ENCODE results near the gene GPR31. TPM values are rescaled to one million over a fixed set of nuclear protein-coding genes. Genes with fewer than 3 reads are reported as not detected.

GPR31 gene
- polyA plus RNA-seq, 1 donor from 2014 or later: not detected

GRCh38 chr6:167165858-167166471 is 8.2 kb upstream of the GPR31 start:
- Histone ChIP-seq H2AFZ (ENCODE audit: low read depth, low read length) (no peak overlapping the region), H3K9me2 (ENCODE audit: insufficient read depth, low read length) (no peaks in the 10 kb centered on the region), H3K9me3 (ENCODE audit: low read length) (no peaks in the 10 kb centered on the region), H4K20me1 (ENCODE audit: insufficient read depth) (no peaks in the 10 kb centered on the region), H3K9ac (ENCODE audit: low read length) (peak overlapping the region; percentile 9), H3K79me2 (replicated peaks; ENCODE audit: insufficient read depth, low read length) (no peaks in the 10 kb centered on the region), H3F3A (ENCODE audit: insufficient read depth, low read length, poor library complexity, severe bottlenecking) (no peaks in the 10 kb centered on the region), H3K27me3 (ENCODE audit: insufficient read depth, low read depth, low read length) (no peaks in the 10 kb centered on the region), H3K36me3 (ENCODE audit: insufficient read depth, low read length) (no peaks in the 10 kb centered on the region), H3K4me2 (ENCODE audit: low read length) (no peak overlapping the region), H3K4me3 (ENCODE audit: low read length) (no peak overlapping the region), H3K27ac (ENCODE audit: low read length) (peak overlapping the region; percentile 73)
- peak; percentile 90 for TF ChIP-seq EP300 (conservative IDR thresholded peaks at IDR 0.05; ENCODE audit: poor library complexity, severe bottlenecking)
- TF ChIP-seq SMC3 (conservative IDR thresholded peaks at IDR 0.05; ENCODE audit: poor library complexity): no peak
- no peak for TF ChIP-seq CTCF (IDR thresholded peaks at IDR 0.05; ENCODE audit: poor library complexity, severe bottlenecking)
- TF ChIP-seq POLR2AphosphoS5 (IDR thresholded peaks at IDR 0.05): peak; percentile 73

- no peaks in the 10 kb centered on the region for H3K9me3 ChIP-seq (ENCODE audit: low read length)
- H3K36me3 ChIP-seq (ENCODE audit: insufficient read depth, low read length): no peaks in the 10 kb centered on the region
- H3F3A ChIP-seq (ENCODE audit: insufficient read depth, low read length, poor library complexity, severe bottlenecking): no peaks in the 10 kb centered on the region
- no peak overlapping the region for H3K27ac ChIP-seq (ENCODE audit: low read length)
- no peaks in the 10 kb centered on the region for H3K9me2 ChIP-seq (ENCODE audit: insufficient read depth, low read length)
- H3K79me2 ChIP-seq (replicated peaks; ENCODE audit: insufficient read depth, low read length): no peaks in the 10 kb centered on the region
- no peak overlapping the region for H3K4me3 ChIP-seq (ENCODE audit: low read length)
- H3K9ac ChIP-seq (ENCODE audit: low read length): no peak overlapping the region
- TF ChIP-seq MXI1 (conservative IDR thresholded peaks at IDR 0.05; ENCODE audit: poor library complexity, severe bottlenecking): no peak
- no peak for TF ChIP-seq SMC3 (conservative IDR thresholded peaks at IDR 0.05; ENCODE audit: poor library complexity)
- TF ChIP-seq TAF1 (IDR thresholded peaks at IDR 0.05; ENCODE audit: low read depth): no peak
- no peak for TF ChIP-seq EZH2 (IDR thresholded peaks at IDR 0.05; ENCODE audit: borderline replicate concordance, insufficient read depth, low read length, poor library complexity, severe bottlenecking)
- no peak for TF ChIP-seq EP300 (conservative IDR thresholded peaks at IDR 0.05; ENCODE audit: poor library complexity, severe bottlenecking)
- TF ChIP-seq REST (IDR thresholded peaks at IDR 0.05; ENCODE audit: borderline replicate concordance): no peak
- no peak for TF ChIP-seq POLR2AphosphoS5 (IDR thresholded peaks at IDR 0.05)
- TF ChIP-seq RAD21 (conservative IDR thresholded peaks at IDR 0.05): no peak
- TF ChIP-seq CTCF (IDR thresholded peaks at IDR 0.05; ENCODE audit: poor library complexity, severe bottlenecking): no peak
- H2AFZ ChIP-seq (ENCODE audit: low read depth, low read length): no peak overlapping the region
- no peaks in the 10 kb centered on the region for H4K20me1 ChIP-seq (ENCODE audit: insufficient read depth)
- H3K4me2 ChIP-seq (ENCODE audit: low read length): no peak overlapping the region
- no peaks in the 10 kb centered on the region for H3K27me3 ChIP-seq (ENCODE audit: insufficient read depth, low read depth, low read length)
Observed at GRCh38 chr6:167164261-167164660, 6.5 kb upstream of the GPR31 start.
